AG04450 (cell line): ENCODE results near the gene GGTLC1. TPM values are rescaled to one million over a fixed set of nuclear protein-coding genes. Genes with fewer than 3 reads are reported as not detected.

Experiments
- CTCF ChIA-PET: fragments of 300-600, 350-600 bp; formaldehyde crosslinking; extraction: SDS; loops from one replicate; lab custom pipeline; 2022; ENCODE audit warnings: antibody characterized with exemption, inconsistent platforms; lab: Charles Lee
- POLR2A ChIA-PET: fragments of 350-600 bp; formaldehyde crosslinking; extraction: SDS; loops from one replicate; lab custom pipeline; 2021; ENCODE audit warnings: antibody characterized with exemption, inconsistent platforms; lab: Yijun Ruan, JAX
- DNase-seq: peaks from one replicate; pipeline ENCODE4 v3.0.0-alpha.2; 2011; ENCODE audit warnings: low read depth, low spot score
- H3K27ac ChIP-seq: one replicate; pipeline ENCODE4 v1.5.1; 2012; ENCODE audit warnings: low read depth, low read length, control low read depth
- H3K27me3 ChIP-seq: one replicate; pipeline ENCODE4 v1.6.0; 2012; ENCODE audit warnings: low read length; ENCODE audit not compliant: control insufficient read depth, insufficient read depth
- H3K4me3 ChIP-seq: 2 replicates; pipeline ENCODE4 v1.5.1; 2011; ENCODE audit warnings: mild to moderate bottlenecking, low read depth, low read length, control low read depth
- H3K9me3 ChIP-seq: 2 replicates; pipeline ENCODE4 v1.5.1; 2012; ENCODE audit warnings: low read length; ENCODE audit not compliant: control insufficient read depth, insufficient read depth
- polyA plus RNA-seq: library from polyadenylated mRNA; depleted of rRNA; stranded (reverse); fragments of >200 nt; gene quantifications from 2 replicates; pipeline ENCODE4 v1.2.3, GENCODE V29; 2011
- TF ChIP-seq, protein P1 (sequence below): IDR thresholded peaks from 2 replicates; pipeline ENCODE4 v1.5.1; 2011; ENCODE audit warnings: low read depth, low read length, control low read depth, inconsistent platforms

GGTLC1 gene
- polyA plus RNA-seq, 1 experiment: not detected

DNA sequence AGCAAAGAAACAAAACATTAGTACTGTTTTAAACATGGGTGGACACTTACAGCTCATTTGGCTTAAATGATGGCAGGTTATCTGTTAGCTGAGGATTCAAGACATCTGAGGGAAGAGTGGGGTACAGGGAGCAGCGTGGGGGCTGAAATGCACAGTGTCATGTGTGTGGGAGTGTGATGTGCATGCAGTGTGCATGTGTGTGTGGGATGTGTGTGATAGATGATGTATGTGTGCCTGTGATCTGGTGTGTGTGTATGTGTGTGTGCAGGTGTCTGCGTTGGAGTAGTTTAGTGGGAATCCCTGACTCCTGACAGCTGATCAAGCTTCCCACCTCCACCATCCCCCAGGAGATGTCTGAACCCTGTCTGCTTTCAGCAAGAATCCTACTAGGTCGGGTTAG, 25.4 kb upstream of the GGTLC1 start:
- no peak for DNase-seq
- CTCF ChIA-PET: no interaction called here
- TF ChIP-seq, protein P1, sequence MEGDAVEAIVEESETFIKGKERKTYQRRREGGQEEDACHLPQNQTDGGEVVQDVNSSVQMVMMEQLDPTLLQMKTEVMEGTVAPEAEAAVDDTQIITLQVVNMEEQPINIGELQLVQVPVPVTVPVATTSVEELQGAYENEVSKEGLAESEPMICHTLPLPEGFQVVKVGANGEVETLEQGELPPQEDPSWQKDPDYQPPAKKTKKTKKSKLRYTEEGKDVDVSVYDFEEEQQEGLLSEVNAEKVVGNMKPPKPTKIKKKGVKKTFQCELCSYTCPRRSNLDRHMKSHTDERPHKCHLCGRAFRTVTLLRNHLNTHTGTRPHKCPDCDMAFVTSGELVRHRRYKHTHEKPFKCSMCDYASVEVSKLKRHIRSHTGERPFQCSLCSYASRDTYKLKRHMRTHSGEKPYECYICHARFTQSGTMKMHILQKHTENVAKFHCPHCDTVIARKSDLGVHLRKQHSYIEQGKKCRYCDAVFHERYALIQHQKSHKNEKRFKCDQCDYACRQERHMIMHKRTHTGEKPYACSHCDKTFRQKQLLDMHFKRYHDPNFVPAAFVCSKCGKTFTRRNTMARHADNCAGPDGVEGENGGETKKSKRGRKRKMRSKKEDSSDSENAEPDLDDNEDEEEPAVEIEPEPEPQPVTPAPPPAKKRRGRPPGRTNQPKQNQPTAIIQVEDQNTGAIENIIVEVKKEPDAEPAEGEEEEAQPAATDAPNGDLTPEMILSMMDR: no peak
- H3K27me3 ChIP-seq: no peaks in the 10 kb centered on the region
- POLR2A ChIA-PET: no interaction called here
- H3K9me3 ChIP-seq: no peaks in the 10 kb centered on the region
- H3K4me3 ChIP-seq: no peak overlapping the region
- no peak overlapping the region for H3K27ac ChIP-seq

DNA sequence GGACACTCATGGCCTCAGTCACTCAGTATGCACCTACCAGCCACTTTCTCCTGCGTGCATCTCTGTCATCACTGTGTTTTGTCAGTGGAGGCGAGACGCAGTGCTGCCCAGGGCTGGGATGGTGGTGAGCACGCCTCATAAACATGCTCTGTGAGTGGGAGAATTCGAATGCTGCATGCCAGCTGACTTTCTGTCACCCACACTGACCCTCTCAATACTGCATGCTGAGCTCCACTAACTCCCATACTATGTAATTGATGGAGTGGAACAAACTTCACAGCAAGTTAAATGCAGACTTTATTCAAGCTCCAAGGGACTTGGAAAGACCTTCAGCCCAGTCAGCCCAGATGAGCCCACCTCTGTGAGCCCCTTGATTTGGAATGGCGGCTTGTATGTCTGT, 22.7 kb upstream of the GGTLC1 start:
- no peak for DNase-seq
- Histone ChIP-seq H3K4me3 (no peak overlapping the region), H3K27ac (no peak overlapping the region), H3K9me3 (no peaks in the 10 kb centered on the region), H3K27me3 (no peaks in the 10 kb centered on the region)
- ChIA-PET POLR2A (no interaction called here), CTCF (no interaction called here)
- TF ChIP-seq, protein P1: no peak

DNA sequence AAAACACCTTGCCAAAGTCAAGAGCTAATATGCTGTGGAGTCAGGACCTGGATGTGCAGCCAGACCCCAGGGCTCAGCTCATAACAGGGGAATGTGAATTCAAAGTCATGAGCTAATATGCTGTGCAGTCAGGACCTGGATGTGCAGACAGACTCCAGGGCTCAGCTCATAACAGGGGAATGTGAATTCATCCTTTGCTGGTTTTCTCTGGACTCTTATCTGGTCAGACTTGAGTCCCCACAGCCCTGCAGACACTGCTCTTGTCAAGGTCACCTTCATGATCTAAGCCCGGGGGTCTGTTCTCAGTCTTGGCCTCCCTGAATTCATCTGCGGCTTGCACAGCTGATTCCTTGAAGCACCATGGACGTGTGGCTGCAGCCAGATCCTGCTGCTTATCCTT, 19.2 kb upstream of the GGTLC1 start:
- H3K4me3 ChIP-seq: no peak overlapping the region
- CTCF ChIA-PET: interaction anchor here (1.2 kb wide), 1 partner anchor 10 kb away, joined by 4 read pairs; no protein-coding TSS in a partner anchor
- no peak overlapping the region for H3K27ac ChIP-seq
- no peaks in the 10 kb centered on the region for H3K27me3 ChIP-seq
- no peak for DNase-seq
- TF ChIP-seq, protein P1: no peak
- POLR2A ChIA-PET: no interaction called here
- no peaks in the 10 kb centered on the region; the same call in 1 of the 2 replicates for H3K9me3 ChIP-seq

DNA sequence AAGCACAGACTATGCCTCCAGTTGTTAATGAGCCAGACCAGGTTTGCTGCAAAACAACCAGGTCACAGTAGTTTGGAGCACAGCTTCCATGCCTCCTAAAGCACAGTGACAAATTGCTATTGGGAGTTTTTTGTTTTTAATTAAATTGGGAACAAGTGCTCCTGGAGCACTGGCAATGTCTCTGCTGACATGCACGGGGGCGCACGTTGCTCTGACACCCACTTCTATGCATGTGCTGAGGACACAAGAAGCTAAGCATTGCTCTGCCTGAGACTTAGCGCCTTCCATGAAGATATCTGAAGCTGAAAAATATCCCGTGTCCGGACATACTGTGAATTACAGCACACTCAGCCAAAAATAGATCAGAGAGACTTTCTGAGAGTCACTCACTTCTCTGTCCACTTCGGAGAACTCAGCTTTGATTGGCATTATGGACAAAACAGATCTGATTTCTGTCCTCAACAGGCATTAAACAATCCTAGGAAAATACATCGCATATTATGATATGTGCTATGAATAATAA, 18.6 kb upstream of the GGTLC1 start:
- Histone ChIP-seq H3K4me3 (no peak overlapping the region), H3K27me3 (no peaks in the 10 kb centered on the region), H3K27ac (no peak overlapping the region), H3K9me3 (no peaks in the 10 kb centered on the region; the same call in 1 of the 2 replicates)
- ChIA-PET POLR2A (no interaction called here), CTCF (interaction anchor here (1.2 kb wide), 1 partner anchor 10 kb away, joined by 4 read pairs; no protein-coding TSS in a partner anchor)
- TF ChIP-seq, protein P1: no peak
- DNase-seq: no peak

DNA sequence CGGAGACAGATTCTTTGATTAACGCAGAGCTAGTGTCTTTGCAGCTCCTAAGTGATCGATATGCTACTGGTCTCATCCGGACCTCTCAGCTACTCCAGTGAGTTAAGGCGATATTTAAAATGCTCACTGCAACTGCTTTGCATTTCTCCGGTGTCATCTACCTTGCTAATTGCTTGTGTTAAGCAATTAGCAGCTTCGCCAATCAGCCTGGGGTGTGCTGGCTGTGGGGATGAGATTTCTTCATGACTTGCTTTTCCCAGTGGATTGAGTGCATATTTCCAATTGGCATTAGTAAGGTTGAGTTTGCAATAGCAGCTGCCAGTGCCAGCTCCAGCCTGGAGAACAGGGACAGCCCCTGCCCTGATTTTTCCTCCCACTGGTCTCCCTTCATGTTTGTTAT, 18.0 kb upstream of the GGTLC1 start:
- POLR2A ChIA-PET: no interaction called here
- Histone ChIP-seq H3K4me3 (no peak overlapping the region), H3K27me3 (no peaks in the 10 kb centered on the region), H3K9me3 (no peaks in the 10 kb centered on the region; the same call in 1 of the 2 replicates), H3K27ac (no peak overlapping the region)
- DNase-seq: no peak
- TF ChIP-seq, protein P1: no peak
- CTCF ChIA-PET: interaction anchor here (1.2 kb wide), 1 partner anchor 9 kb away, joined by 4 read pairs; no protein-coding TSS in a partner anchor
